Small intestine (tissue), 7 donors: ENCODE data around the gene NUB1. TPM values are rescaled to one million over a fixed set of nuclear protein-coding genes. Genes with fewer than 3 reads are reported as not detected.

Experiments used
- DNase-seq, 2 donors: peaks; one replicate each; pipeline versions ENCODE4 v3.0.0 to v3.0.0-alpha.2; 2013
- FAIRE-seq: peaks from 2 replicates; lab custom pipeline; 2012; peaks lifted over from hg19 to GRCh38; lab: Jason Lieb, UNC
- H3K27ac ChIP-seq, 3 donors: one replicate each; pipeline ENCODE4 v1.5.1; 2013; ENCODE audit warnings: low read length in 2 of 3, mild to moderate bottlenecking in 2 of 3, control low read depth in 1 of 3, inconsistent platforms in 1 of 3, low read depth in 1 of 3, moderate library complexity in 1 of 3
- H3K27me3 ChIP-seq, 3 donors: one replicate each; pipeline ENCODE4 v1.6.1; 2013; ENCODE audit warnings: low read length in 3 of 3, inconsistent platforms in 1 of 3; ENCODE audit not compliant: control insufficient read depth in 3 of 3, insufficient read depth in 3 of 3
- H3K36me3 ChIP-seq, 3 donors: one replicate each; pipeline ENCODE4 v1.6.1; 2013; ENCODE audit warnings: low read length in 3 of 3, inconsistent platforms in 1 of 3, low read depth in 1 of 3, mild to moderate bottlenecking in 1 of 3, moderate library complexity in 1 of 3; ENCODE audit not compliant: control insufficient read depth in 3 of 3, insufficient read depth in 2 of 3
- H3K4me1 ChIP-seq, 3 donors: one replicate each; pipeline ENCODE4 v1.6.1; 2013; ENCODE audit warnings: low read length in 2 of 3, inconsistent platforms in 1 of 3, low read depth in 1 of 3, mild to moderate bottlenecking in 1 of 3, moderate library complexity in 1 of 3; ENCODE audit not compliant: control insufficient read depth in 3 of 3, insufficient read depth in 2 of 3
- H3K4me3 ChIP-seq, 3 donors: one replicate each; pipeline ENCODE4 v1.5.1; 2013; ENCODE audit warnings: low read length in 3 of 3, control low read depth in 1 of 3, inconsistent platforms in 1 of 3, low read depth in 1 of 3, mild to moderate bottlenecking in 1 of 3, moderate library complexity in 1 of 3
- H3K9me3 ChIP-seq, 2 donors: one replicate each; pipeline ENCODE4 v1.6.1; 2013; ENCODE audit warnings: low read depth in 1 of 2, low read length in 1 of 2; ENCODE audit not compliant: control insufficient read depth in 2 of 2, insufficient read depth in 1 of 2
- WGBS, 3 donors: extraction: QIAGEN DNeasy Blood & Tissue Kit; methylation state at CpG; one replicate each; pipeline ENCODE4 v1.1.7; 2013; 5-methylcytosine and 5-hydroxymethylcytosine counted together
- polyA plus RNA-seq, 4 donors: library from polyadenylated mRNA; stranded (reverse) in 3 of 4; unstranded in 1 of 4; fragments of 200-250 nt in 3 of 4; fragments of 120-200 nt in 1 of 4; gene quantifications; one replicate each; pipeline versions ENCODE4 v1.2.1 to v1.2.3, GENCODE V29; 2013
- donor health status: healthy with polysubstance abuse.
- donor health status: control.
- donor health status: control.
- donor health status: Bipolar disorder and iron deficiency.
- donor health status: healthy.

NUB1 gene
- polyA plus RNA-seq, 4 donors = 37.4 to 70.8 (median 56.7) TPM

GRCh38 chr7:151427705-151428377 is 86.2 kb downstream of the NUB1 start:
- no peak for FAIRE-seq
- DNase-seq = no peak
- Histone ChIP-seq H3K27ac (peak overlapping the region in 1 of 3 donors; percentile 64), H3K36me3 (no peaks in the 10 kb centered on the region), H3K4me1 (peaks cover 0 to 5% (median 0%) of the 10 kb centered on the region in 3 donors), H3K27me3 (peaks cover 0 to 13% (median 0%) of the 10 kb centered on the region in 3 donors), H3K9me3 (no peaks in the 10 kb centered on the region), H3K4me3 (no peak overlapping the region)
- WGBS, 3 donors = 68 to 77% (median 70%) methylated on average over 10 of the region's 10 CpGs

Other genes with a start within 250 kb of the NUB1 start
- under 1 TPM in 1 of 4 donors, not detected in 3; 0.06 TPM for gene GBX1, start 174.1 kb upstream of the NUB1 start, polyA plus RNA-seq
- not detected for gene ASB10, start 154.6 kb upstream of the NUB1 start, polyA plus RNA-seq
- not detected for gene H2BK1, start 131.3 kb upstream of the NUB1 start, polyA plus RNA-seq
- gene ABCF2, start 114.6 kb upstream of the NUB1 start, polyA plus RNA-seq = 10 to 100 TPM; 11.0 to 23.7 (median 13.5) TPM
- gene CHPF2, start 109.3 kb upstream of the NUB1 start, polyA plus RNA-seq = 10 to 100 TPM; 11.6 to 27.2 (median 18.1) TPM
- gene SMARCD3, start 93.1 kb upstream of the NUB1 start, polyA plus RNA-seq = 10 to 100 TPM in 2 of 4 donors, 1 to 10 TPM in 1, under 1 TPM in 1; 0.89 to 16.0 (median 10.3) TPM
- 1 to 10 TPM in 3 of 4 donors, not detected in 1; 1.1 to 4.3 (median 1.8) TPM for gene WDR86, start 68.2 kb downstream of the NUB1 start, polyA plus RNA-seq
- under 1 TPM in 2 of 4 donors, not detected in 2; 0.06 to 0.07 TPM for gene CRYGN, start 98.3 kb downstream of the NUB1 start, polyA plus RNA-seq
- 10 to 100 TPM; 54.4 to 84.6 (median 64.4) TPM for gene RHEB, start 178.1 kb downstream of the NUB1 start, polyA plus RNA-seq